ENCODE data around the gene AP1S3. TPM values are rescaled to one million over a fixed set of nuclear protein-coding genes. Genes with fewer than 3 reads are reported as not detected.

Gene AP1S3
- total RNA-seq, 4 donors from 2014 or later: 0.80 to 6.4 (median 1.7) TPM

GRCh38 chr2:223760838-223761502 is 76.4 kb downstream of the AP1S3 start:
- H3K4me3 ChIP-seq (ENCODE audit: low read depth, poor library complexity, severe bottlenecking): no peak overlapping the region
- intact Hi-C loops (cut with DNase I; ENCODE audit: low total_unique reads): no loop called here
- no peak for TF ChIP-seq CTCF (IDR thresholded peaks at IDR 0.05)
- TF ChIP-seq POLR2A (IDR thresholded peaks at IDR 0.05): no peak
- 66 to 70% methylated on average over 8 of the region's 8 CpGs for WGBS, 2 donors
- peak; percentile 48 to 87 for DNase-seq (ENCODE audit: low spot score in 2 of 2)

GRCh38 chr2:223759569-223760430 is 77.6 kb downstream of the AP1S3 start:
- TF ChIP-seq POLR2A (IDR thresholded peaks at IDR 0.05) (no peak), CTCF (IDR thresholded peaks at IDR 0.05) (no peak)
- no peak overlapping the region for H3K4me3 ChIP-seq (ENCODE audit: low read depth, poor library complexity, severe bottlenecking)
- DNase-seq (ENCODE audit: low spot score in 2 of 2): no peak
- intact Hi-C loops (cut with DNase I; ENCODE audit: low total_unique reads): loop anchor here (5.0 kb wide), 1 partner anchor 168 kb away; no protein-coding TSS in a partner anchor
- WGBS, 2 donors: 40 to 49% methylated on average over 8 of the region's 8 CpGs

GRCh38 chr2:223758131-223758840 is 79.1 kb downstream of the AP1S3 start:
- intact Hi-C loops (cut with DNase I; ENCODE audit: low total_unique reads): loop anchor here (5.0 kb wide), 1 partner anchor 169 kb away; no protein-coding TSS in a partner anchor
- no peak for DNase-seq (ENCODE audit: low spot score in 2 of 2)
- no peak for TF ChIP-seq POLR2A (IDR thresholded peaks at IDR 0.05)
- WGBS, 2 donors: 55 to 59% methylated on average over 4 of the region's 4 CpGs
- no peak overlapping the region for H3K4me3 ChIP-seq (ENCODE audit: low read depth, poor library complexity, severe bottlenecking)

GRCh38 chr2:223753940-223754339 is 83.4 kb downstream of the AP1S3 start:
- no peak for DNase-seq (ENCODE audit: low spot score in 2 of 2)
- no peak for TF ChIP-seq POLR2A (IDR thresholded peaks at IDR 0.05)
- TF ChIP-seq CTCF (IDR thresholded peaks at IDR 0.05): no peak
- no peak overlapping the region for H3K4me3 ChIP-seq (ENCODE audit: low read depth, poor library complexity, severe bottlenecking)
- 69 to 96% methylated on average over 4 of the region's 4 CpGs for WGBS, 2 donors
- intact Hi-C loops (cut with DNase I; ENCODE audit: low total_unique reads): no loop called here

- WGBS, 2 donors: 61 to 62% methylated on average over 1 of the region's 1 CpG
These were observed 86.4 kb downstream of the AP1S3 start for GRCh38 chr2:223751012-223751411.

More at GRCh38 chr2:223751012-223751411, 86.4 kb downstream of the AP1S3 start:
- no peak overlapping the region for H3K4me3 ChIP-seq (ENCODE audit: low read depth, poor library complexity, severe bottlenecking)
- intact Hi-C loops (cut with DNase I; ENCODE audit: low total_unique reads): no loop called here
- TF ChIP-seq POLR2A (IDR thresholded peaks at IDR 0.05): no peak
- no peak for TF ChIP-seq CTCF (IDR thresholded peaks at IDR 0.05)
- DNase-seq (ENCODE audit: low spot score in 2 of 2): no peak

All from lower leg skin (tissue), 4 donors.